ENCODE data around the gene SELE. TPM values are rescaled to one million over a fixed set of nuclear protein-coding genes. Genes with fewer than 3 reads are reported as not detected.

SELE gene
- total RNA-seq, 1 experiment from 2014 or later, result not detected

- Mint-ChIP-seq H3K9me3 (ENCODE audit: unreplicated experiment) (no peaks in the 10 kb centered on the region), H3K36me3 (ENCODE audit: insufficient read depth, unreplicated experiment) (no peaks in the 10 kb centered on the region), H3K27ac (ENCODE audit: low read depth, unreplicated experiment) (no peak overlapping the region), H3K4me1 (ENCODE audit: insufficient read depth, unreplicated experiment) (no peaks in the 10 kb centered on the region), H3K4me3 (ENCODE audit: unreplicated experiment) (no peak overlapping the region), H3K27me3 (ENCODE audit: insufficient read depth, unreplicated experiment) (peaks cover 44% of the 10 kb centered on the region)
- POLR2A ChIA-PET, result no interaction called here
- no TSS peak for BruUV-seq (replicated peaks)
- intact Hi-C loops (cut with micrococcal nuclease), result no loop called here
- DNase-seq (ENCODE audit: unreplicated experiment), result peak; percentile 21
- TF ChIP-seq CTCF (IDR thresholded peaks at IDR 0.05; ENCODE audit: unreplicated experiment), result no peak
- CTCF ChIA-PET, result interaction anchor here (0.5 to 1.0 kb wide), 4 partner anchors 19 to 179 kb away, joined by 3 to 4 read pairs (median 4); no protein-coding TSS in a partner anchor
Observed at GRCh38 chr1:169731446-169731845, 2.4 kb downstream of the SELE start.

GRCh38 chr1:169729991-169730390 lies 3.9 kb downstream of the SELE start:
- H3K27me3 Mint-ChIP-seq (ENCODE audit: insufficient read depth, unreplicated experiment), result peaks cover 45% of the 10 kb centered on the region
- CTCF ChIA-PET, result interaction anchor here (0.6 to 1.2 kb wide), 4 partner anchors 129 to 829 kb away, joined by 3 to 6 read pairs (median 3); no protein-coding TSS in a partner anchor
- no peak for TF ChIP-seq CTCF (IDR thresholded peaks at IDR 0.05; ENCODE audit: unreplicated experiment)
- BruUV-seq (replicated peaks), result no TSS peak
- POLR2A ChIA-PET, result no interaction called here
- H3K27ac Mint-ChIP-seq (ENCODE audit: low read depth, unreplicated experiment), result no peak overlapping the region
- no peaks in the 10 kb centered on the region for H3K36me3 Mint-ChIP-seq (ENCODE audit: insufficient read depth, unreplicated experiment)
- intact Hi-C loops (cut with micrococcal nuclease), result no loop called here
- no peak overlapping the region for H3K4me3 Mint-ChIP-seq (ENCODE audit: unreplicated experiment)
- H3K9me3 Mint-ChIP-seq (ENCODE audit: unreplicated experiment), result no peaks in the 10 kb centered on the region
- DNase-seq (ENCODE audit: unreplicated experiment), result no peak
- H3K4me1 Mint-ChIP-seq (ENCODE audit: insufficient read depth, unreplicated experiment), result no peaks in the 10 kb centered on the region

- no peak overlapping the region for H3K27ac Mint-ChIP-seq (ENCODE audit: low read depth, unreplicated experiment)
- ChIA-PET CTCF (interaction anchor here (0.6 to 1.4 kb wide), 4 partner anchors 10 to 175 kb away, joined by 3 to 7 read pairs (median 3); no protein-coding TSS in a partner anchor), POLR2A (interaction anchor here (0.6 to 0.7 kb wide), 2 partner anchors 101 to 356 kb away, joined by 3 read pairs; no protein-coding TSS in a partner anchor)
- no peaks in the 10 kb centered on the region for H3K36me3 Mint-ChIP-seq (ENCODE audit: insufficient read depth, unreplicated experiment)
- no peaks in the 10 kb centered on the region for H3K9me3 Mint-ChIP-seq (ENCODE audit: unreplicated experiment)
- no peak for DNase-seq (ENCODE audit: unreplicated experiment)
- H3K4me1 Mint-ChIP-seq (ENCODE audit: insufficient read depth, unreplicated experiment), result no peaks in the 10 kb centered on the region
- TF ChIP-seq CTCF (IDR thresholded peaks at IDR 0.05; ENCODE audit: unreplicated experiment), result no peak
- intact Hi-C loops (cut with micrococcal nuclease), result no loop called here
- H3K27me3 Mint-ChIP-seq (ENCODE audit: insufficient read depth, unreplicated experiment), result peaks cover 32% of the 10 kb centered on the region
- H3K4me3 Mint-ChIP-seq (ENCODE audit: unreplicated experiment), result no peak overlapping the region
- no TSS peak for BruUV-seq (replicated peaks)
Observed at GRCh38 chr1:169727307-169727706, 6.6 kb downstream of the SELE start.

DNA sequence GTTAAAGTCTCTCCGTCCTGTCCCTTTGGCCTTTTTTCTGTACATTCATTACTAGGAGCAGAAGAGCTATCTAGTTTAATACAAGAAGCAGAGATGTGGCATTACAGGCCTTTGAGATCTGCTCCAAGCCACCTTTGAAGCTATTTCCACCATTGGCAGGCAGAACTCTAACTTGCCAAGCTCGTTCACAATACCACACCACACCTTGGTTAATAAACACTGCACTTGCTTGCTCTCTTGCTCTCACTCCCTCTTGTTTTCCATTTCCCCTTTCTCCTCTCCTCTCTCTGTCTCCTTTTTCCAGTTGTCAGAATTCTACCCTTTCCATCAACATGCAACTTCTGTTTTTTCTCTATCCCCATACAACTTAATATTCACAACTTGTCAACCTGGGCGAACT lies 7.0 kb downstream of the SELE start:
- H3K27ac Mint-ChIP-seq (ENCODE audit: low read depth, unreplicated experiment), result no peak overlapping the region
- BruUV-seq (replicated peaks), result no TSS peak
- no peak for DNase-seq (ENCODE audit: unreplicated experiment)
- H3K36me3 Mint-ChIP-seq (ENCODE audit: insufficient read depth, unreplicated experiment), result no peaks in the 10 kb centered on the region
- CTCF ChIA-PET, result interaction anchor here (0.6 to 1.4 kb wide), 4 partner anchors 10 to 1207 kb away, joined by 3 to 7 read pairs (median 3); no protein-coding TSS in a partner anchor
- H3K9me3 Mint-ChIP-seq (ENCODE audit: unreplicated experiment), result no peaks in the 10 kb centered on the region
- peaks cover 29% of the 10 kb centered on the region for H3K27me3 Mint-ChIP-seq (ENCODE audit: insufficient read depth, unreplicated experiment)
- POLR2A ChIA-PET, result interaction anchor here (0.6 to 0.7 kb wide), 2 partner anchors 100 to 355 kb away, joined by 3 read pairs; no protein-coding TSS in a partner anchor
- no peak for TF ChIP-seq CTCF (IDR thresholded peaks at IDR 0.05; ENCODE audit: unreplicated experiment)
- H3K4me3 Mint-ChIP-seq (ENCODE audit: unreplicated experiment), result no peak overlapping the region
- intact Hi-C loops (cut with micrococcal nuclease), result no loop called here
- no peaks in the 10 kb centered on the region for H3K4me1 Mint-ChIP-seq (ENCODE audit: insufficient read depth, unreplicated experiment)
